K562 (cell line): ENCODE data around the gene IMPG2. TPM values are rescaled to one million over a fixed set of nuclear protein-coding genes. Genes with fewer than 3 reads are reported as not detected.

Experiments used
- ATAC-seq: fragments of 200-7000 bp; cut with Tn5 transposase; 3 replicates; pipeline ENCODE4 v1.9.1; 2020; ENCODE audit warnings: moderate library complexity
- BruUV-seq: library from RNA; stranded (reverse); fragments of 400-500 nt; replicated peaks from 2 replicates; lab custom pipeline; 2021; lab: Mats Ljungman, UMichigan
- CTCF ChIA-PET: fragments of 300-600 bp; formaldehyde crosslinking; extraction: SDS; loops from one replicate; lab custom pipeline; 2021; ENCODE audit warnings: low intra/inter-chr PET ratio; lab: Yijun Ruan, JAX
- POLR2A ChIA-PET: fragments of 300-600, 350-650 bp; sonication (Branson Sonifier 250); formaldehyde crosslinking; extraction: SDS; loops from one replicate; lab custom pipeline; 2021; ENCODE audit warnings: antibody characterized with exemption, inconsistent platforms; lab: Yijun Ruan, JAX
- DNase-seq, 4 experiments: peaks; one replicate each; pipeline versions ENCODE4 v3.0.0 to v3.0.0-alpha.2; 2011 to 2018; ENCODE audit warnings: low spot score in 3 of 4, mixed read lengths in 3 of 4; ENCODE audit errors: extremely low read depth in 1 of 4
- FAIRE-seq: peaks from 2 replicates; lab custom pipeline; 2011; peaks lifted over from hg19 to GRCh38; lab: Jason Lieb, UNC
- H2AFZ ChIP-seq: 2 replicates; pipeline ENCODE4 v1.6.0; 2011; ENCODE audit warnings: low read depth, low read length, control low read depth, inconsistent platforms
- H3K27ac ChIP-seq: fragments of 200-600 bp; 3 replicates; pipeline ENCODE4 v1.8.0; 2011; ENCODE audit warnings: low read depth, mild to moderate bottlenecking, control low read depth, inconsistent platforms, low read length, moderate library complexity, mixed read lengths; ENCODE audit errors: extremely low read depth
- H3K27me3 ChIP-seq, 2 experiments: fragments of 300-600 bp in 1 of 2; 2 replicates in 1 of 2; 3 replicates in 1 of 2; pipeline versions ENCODE4 v1.6.0 to v1.8.0; 2011; ENCODE audit warnings: inconsistent platforms in 2 of 2, low read length in 2 of 2, mild to moderate bottlenecking in 1 of 2, mixed read lengths in 1 of 2, moderate library complexity in 1 of 2; ENCODE audit not compliant: control insufficient read depth in 2 of 2, insufficient read depth in 2 of 2
- H3K36me3 ChIP-seq: fragments of 300-600 bp; 3 replicates; pipeline ENCODE4 v1.8.0; 2011; ENCODE audit warnings: mild to moderate bottlenecking, low read length, inconsistent platforms; ENCODE audit not compliant: control insufficient read depth, insufficient read depth
- H3K4me1 ChIP-seq, 2 experiments: fragments of 200-600 bp in 1 of 2; replicated peaks in 1 of 2; 2 replicates in 1 of 2; 3 replicates in 1 of 2; pipeline versions ENCODE4 v1.5.1 to v1.8.0; 2011; ENCODE audit warnings: inconsistent platforms in 2 of 2, low read length in 2 of 2, mild to moderate bottlenecking in 1 of 2, mixed read lengths in 1 of 2, moderate library complexity in 1 of 2; ENCODE audit not compliant: control insufficient read depth in 2 of 2, insufficient read depth in 2 of 2
- H3K4me2 ChIP-seq: 2 replicates; pipeline ENCODE4 v1.6.1; 2011; ENCODE audit warnings: low read length, control low read depth, inconsistent platforms, mixed read lengths; ENCODE audit not compliant: insufficient read depth
- H3K4me3 ChIP-seq: fragments of 200-600 bp; sonication (generic), shearing (Covaris generic); 2 replicates; pipeline ENCODE4 v1.5.1; 2016; ENCODE audit warnings: control low read depth, inconsistent platforms
- H3K79me2 ChIP-seq: fragments of 200-600 bp; 3 replicates; pipeline ENCODE4 v1.8.0; 2011; ENCODE audit warnings: low read length, inconsistent platforms; ENCODE audit not compliant: control insufficient read depth, insufficient read depth
- H3K9ac ChIP-seq, 2 experiments: 2 replicates each; pipeline versions ENCODE4 v1.6.0 to v1.6.1; 2011; ENCODE audit warnings: low read depth in 2 of 2, low read length in 2 of 2, control low read depth in 1 of 2, inconsistent platforms in 1 of 2, mild to moderate bottlenecking in 1 of 2, mixed read lengths in 1 of 2; ENCODE audit not compliant: insufficient read depth in 1 of 2
- H3K9me1 ChIP-seq: one replicate; pipeline ENCODE4 v1.6.0; 2011; ENCODE audit warnings: inconsistent platforms, mild to moderate bottlenecking, low read length, moderate library complexity; ENCODE audit not compliant: control insufficient read depth, insufficient read depth
- H3K9me3 ChIP-seq: replicated peaks from 2 replicates; pipeline ENCODE4 v1.5.1; 2011; ENCODE audit warnings: low read depth, low read length, inconsistent platforms; ENCODE audit not compliant: control insufficient read depth, insufficient read depth
- H4K20me1 ChIP-seq: replicated peaks from 2 replicates; pipeline ENCODE4 v1.6.1; 2011; ENCODE audit warnings: low read length, inconsistent platforms, mixed read lengths; ENCODE audit not compliant: control insufficient read depth, insufficient read depth
- ATF6 ChIP-seq: sonication (generic); formaldehyde crosslinking; IDR thresholded peaks from 2 replicates; pipeline ENCODE4 v1.4.0; 2020; ENCODE audit warnings: mild to moderate bottlenecking, missing genetic modification reagents
- COPS2 ChIP-seq: fragments of 450-650 bp; conservative IDR thresholded peaks from 2 replicates; pipeline ENCODE4 v1.6.1; 2016; ENCODE audit warnings: mild to moderate bottlenecking, moderate library complexity
- FOXM1 ChIP-seq, 2 experiments: fragments of 450-650 bp in 1 of 2; sonication (generic) in 1 of 2; formaldehyde crosslinking in 1 of 2; IDR thresholded peaks; 2 replicates each; pipeline versions ENCODE4 v1.6.1 to v1.9.0; 2017 to 2022; ENCODE audit warnings: low read depth in 2 of 2, mild to moderate bottlenecking in 2 of 2, missing genetic modification reagents in 1 of 2, moderate library complexity in 1 of 2
- HDAC8 ChIP-seq: fragments of 450-650 bp; IDR thresholded peaks from 2 replicates; pipeline ENCODE4 v1.6.1; 2016; ENCODE audit warnings: mild to moderate bottlenecking, missing genetic modification characterization, moderate library complexity, missing compliant biosample characterization
- HNRNPL ChIP-seq: fragments of 200-400 bp; formaldehyde crosslinking; IDR thresholded peaks from 2 replicates; pipeline ENCODE4 v1.6.1; 2017; ENCODE audit warnings: low read depth, mild to moderate bottlenecking, low read length
- NFYB ChIP-seq: IDR thresholded peaks from 2 replicates; pipeline ENCODE4 v1.6.1; 2011; ENCODE audit warnings: mild to moderate bottlenecking, moderate library complexity; ENCODE audit not compliant: insufficient read length; ENCODE audit errors: extremely low read depth
- RBM39 ChIP-seq: fragments of 200-400 bp; formaldehyde crosslinking; optimal IDR thresholded peaks from 2 replicates; pipeline ENCODE3; 2018; ENCODE audit warnings: low read depth, low read length
- TAF7 ChIP-seq: fragments of 450-650 bp; IDR thresholded peaks from 2 replicates; pipeline ENCODE4 v1.6.1; 2016; ENCODE audit warnings: missing genetic modification characterization, missing compliant biosample characterization
- TFAP4 ChIP-seq: sonication (generic); formaldehyde crosslinking; IDR thresholded peaks from 2 replicates; pipeline ENCODE4 v1.8.0; 2022; ENCODE audit warnings: missing genetic modification reagents, mild to moderate bottlenecking, moderate library complexity, borderline replicate concordance
- ZBTB17 ChIP-seq: fragments of 450-650 bp; formaldehyde crosslinking; IDR thresholded peaks from 2 replicates; pipeline ENCODE4 v1.4.0; 2020; ENCODE audit warnings: mild to moderate bottlenecking
- ZNF239 ChIP-seq: fragments of 250-450 bp; sonication (Bioruptor Pico); IDR thresholded peaks from 2 replicates; pipeline ENCODE4 v1.4.0; 2020; ENCODE audit warnings: mild to moderate bottlenecking
- ZNF780A ChIP-seq: fragments of 250-450 bp; sonication (Bioruptor Pico); IDR thresholded peaks from 2 replicates; pipeline ENCODE4 v1.5.0; 2021; ENCODE audit warnings: mild to moderate bottlenecking
- ZNF785 ChIP-seq: fragments of 250-450 bp; sonication (Bioruptor Pico); IDR thresholded peaks from 2 replicates; pipeline ENCODE4 v1.4.0; 2020; ENCODE audit warnings: mild to moderate bottlenecking
- WGBS: fragments of 100-300 bp; shearing (Covaris generic); methylation state at CpG from one replicate; pipeline ENCODE4 v1.1.6; 2016; ENCODE audit warnings: low coverage, mixed read lengths; ENCODE audit not compliant: insufficient coverage; ENCODE audit errors: missing lambda C conversion rate; 5-methylcytosine and 5-hydroxymethylcytosine counted together
- in situ Hi-C: fragments of 300-500 bp; cut with MboI; formaldehyde crosslinking; loops from 4 replicates; pipeline ENCODE4 v1.15.0; 2018; ENCODE audit warnings: inconsistent platforms, mixed read lengths
- intact Hi-C: fragments of 100-400 bp; cut with micrococcal nuclease; formaldehyde crosslinking; loops from 2 replicates; pipeline ENCODE4 v1.14.2; 2022
- polyA plus RNA-seq, 8 experiments: library from polyadenylated mRNA; depleted of rRNA in 4 of 8; stranded (reverse) in 5 of 8; unstranded in 3 of 8; fragments of >200 nt; fragmentation: Nextera tagmentation in 2 of 8; fragmentation: Illumina TruSeq in 1 of 8; extraction: Ambion mirVana in 2 of 8; extraction: Trizol in 1 of 8; gene quantifications; 2 replicates each; pipeline versions ENCODE4 v1.2.1 to v1.2.3, GENCODE V29; 2011 to 2014; ENCODE audit warnings: inconsistent platforms in 1 of 8, missing spikeins in 1 of 8
- total RNA-seq, 7 experiments: library from RNA; depleted of rRNA in 6 of 7; stranded (reverse); fragments of >200 nt in 6 of 7; fragmentation: Illumina TruSeq in 2 of 7; extraction: Trizol in 2 of 7; gene quantifications; 2 replicates each; pipeline versions ENCODE4 v1.2.1 to v1.2.3, GENCODE V29; 2011 to 2021; ENCODE audit warnings: low replicate concordance in 1 of 7
- TF ChIP-seq, protein P1 (sequence below): IDR thresholded peaks from 3 replicates; pipeline ENCODE4 v1.6.1; 2011; ENCODE audit warnings: borderline replicate concordance, mild to moderate bottlenecking; ENCODE audit not compliant: insufficient read length, insufficient read depth
- TF ChIP-seq, protein P2 (sequence below): sonication (generic); formaldehyde crosslinking; IDR thresholded peaks from 2 replicates; pipeline ENCODE4 v1.8.1; 2023; ENCODE audit warnings: mild to moderate bottlenecking, missing genetic modification reagents, moderate library complexity

Gene IMPG2
- total and polyA plus RNA-seq, 9 of the 15 experiments (the other 6 are each of a cell fraction or from before 2014, with no cell fraction given) = 0.04 to 0.36 (median 0.09) TPM

- H3K79me2 ChIP-seq = no peaks in the 10 kb centered on the region
- H3K4me2 ChIP-seq = no peak overlapping the region
- H3K9me3 ChIP-seq = no peaks in the 10 kb centered on the region
- FAIRE-seq = no peak
- no peak overlapping the region for H3K27ac ChIP-seq
- H4K20me1 ChIP-seq = no peaks in the 10 kb centered on the region
- no peaks in the 10 kb centered on the region for H3K27me3 ChIP-seq
- intact Hi-C loops (no loop called here), in situ Hi-C loops (no loop called here)
- H3K4me3 ChIP-seq = no peak overlapping the region
- ATAC-seq = no peak
- H3K9ac ChIP-seq = no peak overlapping the region
- no peaks in the 10 kb centered on the region for H3K9me1 ChIP-seq
- TF ChIP-seq RBM39 = no peak
- no peak for TF ChIP-seq ZNF239
- TF ChIP-seq COPS2 = no peak
- no peak for TF ChIP-seq ZBTB17 (CRISPR knock-in tag)
- no peak for TF ChIP-seq TAF7 (tag)
- no peak for TF ChIP-seq NFYB
- TF ChIP-seq HNRNPL = no peak
- TF ChIP-seq, protein P1, sequence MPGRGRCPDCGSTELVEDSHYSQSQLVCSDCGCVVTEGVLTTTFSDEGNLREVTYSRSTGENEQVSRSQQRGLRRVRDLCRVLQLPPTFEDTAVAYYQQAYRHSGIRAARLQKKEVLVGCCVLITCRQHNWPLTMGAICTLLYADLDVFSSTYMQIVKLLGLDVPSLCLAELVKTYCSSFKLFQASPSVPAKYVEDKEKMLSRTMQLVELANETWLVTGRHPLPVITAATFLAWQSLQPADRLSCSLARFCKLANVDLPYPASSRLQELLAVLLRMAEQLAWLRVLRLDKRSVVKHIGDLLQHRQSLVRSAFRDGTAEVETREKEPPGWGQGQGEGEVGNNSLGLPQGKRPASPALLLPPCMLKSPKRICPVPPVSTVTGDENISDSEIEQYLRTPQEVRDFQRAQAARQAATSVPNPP = no peak
- no peak for TF ChIP-seq HDAC8
- TF ChIP-seq ATF6 = no peak
- TF ChIP-seq FOXM1 (IDR thresholded peaks at IDR 0.05; ENCODE audit: low read depth) = no peak
- TF ChIP-seq FOXM1 (CRISPR knock-in tag; IDR thresholded peaks at IDR 0.05; ENCODE audit: low read depth) = no peak
- TF ChIP-seq TFAP4 = no peak
- TF ChIP-seq, protein P2, sequence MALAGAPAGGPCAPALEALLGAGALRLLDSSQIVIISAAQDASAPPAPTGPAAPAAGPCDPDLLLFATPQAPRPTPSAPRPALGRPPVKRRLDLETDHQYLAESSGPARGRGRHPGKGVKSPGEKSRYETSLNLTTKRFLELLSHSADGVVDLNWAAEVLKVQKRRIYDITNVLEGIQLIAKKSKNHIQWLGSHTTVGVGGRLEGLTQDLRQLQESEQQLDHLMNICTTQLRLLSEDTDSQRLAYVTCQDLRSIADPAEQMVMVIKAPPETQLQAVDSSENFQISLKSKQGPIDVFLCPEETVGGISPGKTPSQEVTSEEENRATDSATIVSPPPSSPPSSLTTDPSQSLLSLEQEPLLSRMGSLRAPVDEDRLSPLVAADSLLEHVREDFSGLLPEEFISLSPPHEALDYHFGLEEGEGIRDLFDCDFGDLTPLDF (CRISPR knock-in tag) = no peak
- no peak for TF ChIP-seq ZNF785 (CRISPR knock-in tag)
- no peak for TF ChIP-seq ZNF780A (CRISPR knock-in tag)
- DNase-seq = no peak
- no CpG with 5 or more reads among the region's 3 CpGs for WGBS
- BruUV-seq = no TSS peak
- CTCF ChIA-PET = no interaction called here
- POLR2A ChIA-PET = no interaction called here
- H3K36me3 ChIP-seq = no peaks in the 10 kb centered on the region
- H3K4me1 ChIP-seq = no peaks in the 10 kb centered on the region
- no peak overlapping the region for H2AFZ ChIP-seq
Observed at GRCh38 chr3:101249522-101249921, 70.9 kb downstream of the IMPG2 start.
